Osteocyte (in vitro differentiated cells): ENCODE measurements around the gene MTPN. TPM values are rescaled to one million over a fixed set of nuclear protein-coding genes. Genes with fewer than 3 reads are reported as not detected.

Experiments used
- DNase-seq: peaks from one replicate; pipeline ENCODE4 v3.0.0; 2021; ENCODE audit warnings: mixed read lengths; ENCODE audit not compliant: unreplicated experiment; ENCODE audit errors: extremely low spot score
- H3K27ac Mint-ChIP-seq: one replicate; pipeline ENCODE4 v1.8.0; 2021; ENCODE audit warnings: mild to moderate bottlenecking, mixed read lengths; ENCODE audit not compliant: unreplicated experiment
- H3K27me3 Mint-ChIP-seq: one replicate; pipeline ENCODE4 v1.8.0; 2021; ENCODE audit warnings: mixed read lengths; ENCODE audit not compliant: unreplicated experiment
- H3K36me3 Mint-ChIP-seq: one replicate; pipeline ENCODE4 v1.8.0; 2021; ENCODE audit warnings: mixed read lengths; ENCODE audit not compliant: unreplicated experiment
- H3K4me1 Mint-ChIP-seq: one replicate; pipeline ENCODE4 v1.8.0; 2021; ENCODE audit warnings: mixed read lengths; ENCODE audit not compliant: unreplicated experiment
- H3K4me3 Mint-ChIP-seq: one replicate; pipeline ENCODE4 v1.8.0; 2021; ENCODE audit warnings: mild to moderate bottlenecking, moderate library complexity, mixed read lengths; ENCODE audit not compliant: unreplicated experiment
- H3K9me3 Mint-ChIP-seq: one replicate; pipeline ENCODE4 v1.8.0; 2021; ENCODE audit warnings: mixed read lengths; ENCODE audit not compliant: unreplicated experiment
- CTCF ChIP-seq: fragments of 200-600 bp; sonication (generic); IDR thresholded peaks from 2 replicates; pipeline ENCODE4 v1.5.0; 2021; ENCODE audit warnings: antibody characterized with exemption, mild to moderate bottlenecking, moderate library complexity
- total RNA-seq: library from RNA; stranded (reverse); gene quantifications from 2 replicates; pipeline ENCODE4 v1.2.1, GENCODE V29; 2021

MTPN gene
- total RNA-seq, 1 donor from 2014 or later, result 140 TPM

GRCh38 chr7:135990258-135990657 is 13.1 kb upstream of the MTPN start:
- no peaks in the 10 kb centered on the region for H3K36me3 Mint-ChIP-seq
- TF ChIP-seq CTCF, result no peak
- DNase-seq, result no peak
- H3K27ac Mint-ChIP-seq, result no peak overlapping the region
- no peaks in the 10 kb centered on the region for H3K27me3 Mint-ChIP-seq
- H3K4me1 Mint-ChIP-seq, result no peaks in the 10 kb centered on the region
- H3K4me3 Mint-ChIP-seq, result no peak overlapping the region
- H3K9me3 Mint-ChIP-seq, result peaks cover 4% of the 10 kb centered on the region

- TF ChIP-seq CTCF, result no peak
- Mint-ChIP-seq H3K27ac (no peak overlapping the region), H3K4me1 (peaks cover 5% of the 10 kb centered on the region), H3K27me3 (peaks cover 4% of the 10 kb centered on the region), H3K4me3 (no peak overlapping the region), H3K36me3 (no peaks in the 10 kb centered on the region), H3K9me3 (peaks cover 4% of the 10 kb centered on the region)
- DNase-seq, result no peak
Observed at GRCh38 chr7:135981958-135982646, 4.9 kb upstream of the MTPN start.

GRCh38 chr7:135980665-135981180 is 3.6 kb upstream of the MTPN start:
- DNase-seq, result no peak
- no peaks in the 10 kb centered on the region for H3K36me3 Mint-ChIP-seq
- no peak overlapping the region for H3K4me3 Mint-ChIP-seq
- peaks cover 3% of the 10 kb centered on the region for H3K9me3 Mint-ChIP-seq
- H3K4me1 Mint-ChIP-seq, result peaks cover 13% of the 10 kb centered on the region
- TF ChIP-seq CTCF, result no peak
- H3K27me3 Mint-ChIP-seq, result peaks cover 4% of the 10 kb centered on the region
- no peak overlapping the region for H3K27ac Mint-ChIP-seq

- Mint-ChIP-seq H3K4me1 (peaks cover 19% of the 10 kb centered on the region), H3K27ac (no peak overlapping the region)
Observed at GRCh38 chr7:135980012-135980551, 2.9 kb upstream of the MTPN start.

More at GRCh38 chr7:135980012-135980551, 2.9 kb upstream of the MTPN start:
- TF ChIP-seq CTCF, result no peak
- Mint-ChIP-seq H3K36me3 (no peaks in the 10 kb centered on the region), H3K9me3 (no peaks in the 10 kb centered on the region), H3K4me3 (no peak overlapping the region), H3K27me3 (peaks cover 4% of the 10 kb centered on the region)
- DNase-seq, result no peak
